Activated T-cell treated with anti-CD3 and anti-CD28 coated beads, Interleukin-2, amount 50 U/mL, for 24 hours (primary cell): ENCODE measurements around the gene SLC24A3.

ENCODE experiments used
- DNase-seq: peaks from one replicate; pipeline ENCODE4 v3.0.0-alpha.2; 2020
- H3K27ac Mint-ChIP-seq: 2 replicates; pipeline ENCODE4 v1.8.0; 2020; ENCODE audit warnings: mild to moderate bottlenecking, mixed read lengths
- H3K27me3 Mint-ChIP-seq: 2 replicates; pipeline ENCODE4 v1.8.0; 2020; ENCODE audit warnings: mixed read lengths
- H3K36me3 Mint-ChIP-seq: 2 replicates; pipeline ENCODE4 v1.8.0; 2020; ENCODE audit warnings: low read depth, mixed read lengths
- H3K4me1 Mint-ChIP-seq: 2 replicates; pipeline ENCODE4 v1.8.0; 2020; ENCODE audit warnings: low read depth, mixed read lengths
- H3K4me3 Mint-ChIP-seq: 2 replicates; pipeline ENCODE4 v1.8.0; 2020; ENCODE audit warnings: mild to moderate bottlenecking, moderate library complexity, mixed read lengths
- H3K9me3 Mint-ChIP-seq: 2 replicates; pipeline ENCODE4 v1.8.0; 2020; ENCODE audit warnings: mixed read lengths

Gene SLC24A3

DNA sequence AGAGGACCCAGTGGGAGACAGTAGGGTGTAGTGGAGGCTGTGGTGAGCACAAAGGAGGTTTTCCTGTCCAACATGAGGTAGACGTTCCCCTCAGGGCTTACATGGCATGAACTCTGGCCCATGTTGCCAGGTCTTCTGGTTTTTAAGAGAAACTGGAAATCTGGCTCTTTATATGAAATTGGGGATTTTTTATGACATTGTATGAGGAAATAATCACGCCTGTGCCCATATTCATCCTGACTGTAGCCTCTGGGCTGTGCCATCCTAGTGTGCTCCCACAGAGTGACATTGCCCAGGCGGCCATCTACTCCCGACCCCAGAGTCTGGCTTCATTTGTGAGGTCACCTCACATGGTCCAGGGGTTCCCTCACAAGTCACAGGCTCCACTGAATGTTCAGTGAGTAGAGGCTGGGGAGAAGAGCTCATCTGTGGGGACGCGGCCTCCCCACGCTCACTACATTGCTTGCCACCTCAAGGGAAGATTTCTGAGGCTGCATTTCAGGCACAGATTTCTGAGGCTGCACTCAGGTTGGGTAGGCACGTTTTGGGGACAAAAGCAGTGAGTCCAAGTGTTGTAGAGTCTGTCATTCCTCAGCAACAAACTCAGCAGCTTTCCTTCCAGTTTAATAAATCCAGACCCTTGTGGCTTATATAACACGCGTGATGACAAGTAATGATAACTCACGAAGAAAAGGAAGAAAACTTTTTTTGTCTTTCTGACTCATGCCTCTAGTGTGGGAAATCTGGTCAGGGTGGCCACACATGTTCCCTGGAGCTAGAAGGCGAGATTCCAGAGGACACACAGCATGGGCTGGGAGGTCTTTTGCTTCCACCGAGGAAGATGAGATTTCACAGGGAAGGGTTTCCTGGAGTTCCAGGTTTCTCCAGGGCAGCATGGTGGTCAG lies 41.7 kb downstream of the SLC24A3 start:
- Mint-ChIP-seq H3K27ac (no peak overlapping the region), H3K9me3 (no peaks in the 10 kb centered on the region), H3K27me3 (no peaks in the 10 kb centered on the region), H3K4me3 (no peak overlapping the region), H3K36me3 (no peaks in the 10 kb centered on the region), H3K4me1 (no peaks in the 10 kb centered on the region)
- DNase-seq, result no peak

- Mint-ChIP-seq H3K4me3 (no peak overlapping the region), H3K27me3 (no peaks in the 10 kb centered on the region), H3K9me3 (no peaks in the 10 kb centered on the region), H3K36me3 (no peaks in the 10 kb centered on the region), H3K27ac (no peak overlapping the region), H3K4me1 (no peaks in the 10 kb centered on the region)
- no peak for DNase-seq
Observed at GRCh38 chr20:19254956-19255355, 42.5 kb downstream of the SLC24A3 start.

- Mint-ChIP-seq H3K27me3 (no peaks in the 10 kb centered on the region), H3K27ac (no peak overlapping the region), H3K36me3 (no peaks in the 10 kb centered on the region), H3K4me1 (peaks cover 3% of the 10 kb centered on the region), H3K9me3 (no peaks in the 10 kb centered on the region), H3K4me3 (no peak overlapping the region)
- no peak for DNase-seq
Observed at GRCh38 chr20:19256085-19256484, 43.6 kb downstream of the SLC24A3 start.

GRCh38 chr20:19256906-19257595 lies 44.6 kb downstream of the SLC24A3 start:
- H3K27me3 Mint-ChIP-seq, result no peaks in the 10 kb centered on the region
- H3K36me3 Mint-ChIP-seq, result no peaks in the 10 kb centered on the region
- H3K4me3 Mint-ChIP-seq, result no peak overlapping the region
- no peaks in the 10 kb centered on the region for H3K9me3 Mint-ChIP-seq
- no peak for DNase-seq
- H3K4me1 Mint-ChIP-seq, result peaks cover 3% of the 10 kb centered on the region
- H3K27ac Mint-ChIP-seq, result no peak overlapping the region

DNA sequence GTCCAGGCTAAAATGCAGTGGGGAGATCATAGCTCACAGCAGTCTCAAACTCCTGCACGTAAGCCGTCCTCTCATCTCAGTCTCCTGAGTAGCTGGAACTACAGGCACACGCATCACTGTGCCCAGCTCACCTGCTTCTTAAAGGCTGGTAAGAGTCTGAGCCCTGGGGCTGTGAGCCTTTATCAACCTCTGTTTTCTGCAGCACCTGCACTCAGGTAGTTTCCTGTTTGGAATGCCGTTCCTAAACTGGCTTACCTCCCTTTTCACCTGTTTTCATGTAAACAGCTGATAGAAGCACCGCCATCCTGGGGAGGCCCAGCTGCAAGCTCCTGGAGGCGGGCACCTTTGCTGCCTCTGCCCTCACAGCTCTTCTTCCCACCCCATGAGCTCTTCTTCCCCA lies 45.4 kb downstream of the SLC24A3 start:
- Mint-ChIP-seq H3K27ac (no peak overlapping the region), H3K9me3 (no peaks in the 10 kb centered on the region), H3K4me1 (peaks cover 3% of the 10 kb centered on the region), H3K36me3 (no peaks in the 10 kb centered on the region), H3K4me3 (no peak overlapping the region), H3K27me3 (no peaks in the 10 kb centered on the region)
- DNase-seq, result no peak

DNA sequence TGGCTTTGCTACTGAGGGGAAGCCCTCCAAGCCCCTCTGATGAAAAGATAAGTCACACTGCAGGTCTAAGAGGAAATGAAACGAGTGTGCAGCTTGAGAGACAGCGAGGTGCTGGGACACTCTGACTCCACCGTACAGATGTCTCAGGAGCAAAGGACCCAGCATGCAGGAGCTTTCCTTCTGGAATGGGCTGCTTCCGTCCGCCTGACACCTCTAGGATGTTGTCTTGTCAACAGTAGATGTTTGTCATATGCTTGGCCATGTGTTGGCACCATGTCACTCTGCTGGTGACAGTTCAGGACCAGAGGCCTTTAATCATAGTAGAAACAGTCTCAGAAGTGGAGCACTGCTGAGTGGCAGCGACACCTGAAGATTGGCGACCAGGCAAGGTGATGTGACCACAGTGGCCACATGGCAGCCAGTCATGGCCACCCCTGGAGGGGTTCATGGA lies 46.7 kb downstream of the SLC24A3 start:
- no peaks in the 10 kb centered on the region for H3K36me3 Mint-ChIP-seq
- no peak overlapping the region for H3K4me3 Mint-ChIP-seq
- H3K27ac Mint-ChIP-seq, result no peak overlapping the region
- no peaks in the 10 kb centered on the region for H3K9me3 Mint-ChIP-seq
- H3K27me3 Mint-ChIP-seq, result no peaks in the 10 kb centered on the region
- no peak for DNase-seq
- peaks cover 3% of the 10 kb centered on the region for H3K4me1 Mint-ChIP-seq

GRCh38 chr20:19260412-19261090 lies 48.1 kb downstream of the SLC24A3 start:
- Mint-ChIP-seq H3K27me3 (no peaks in the 10 kb centered on the region), H3K27ac (no peak overlapping the region), H3K4me3 (no peak overlapping the region), H3K36me3 (no peaks in the 10 kb centered on the region), H3K4me1 (peaks cover 3% of the 10 kb centered on the region), H3K9me3 (no peaks in the 10 kb centered on the region)
- no peak for DNase-seq

DNA sequence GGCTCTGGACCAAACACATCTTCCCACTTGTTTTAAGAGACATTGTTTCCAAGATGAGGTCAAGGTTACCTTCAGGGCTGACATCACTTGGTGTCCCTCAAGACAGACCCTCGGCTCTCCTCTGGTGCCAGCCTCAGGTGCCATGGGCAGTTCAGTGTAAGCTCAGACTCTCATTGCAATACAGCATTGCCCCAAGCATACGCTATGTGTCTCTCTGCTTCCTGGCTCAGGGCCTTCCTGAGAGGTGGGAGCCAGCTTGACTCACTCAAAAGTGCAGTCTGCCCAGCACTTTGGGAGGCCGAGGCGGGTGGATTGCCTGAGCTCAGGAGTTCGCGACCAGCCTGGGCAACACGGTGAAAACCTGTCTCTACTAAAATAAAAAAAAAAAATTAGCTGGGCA lies 51.7 kb downstream of the SLC24A3 start:
- Mint-ChIP-seq H3K36me3 (no peaks in the 10 kb centered on the region), H3K27ac (no peak overlapping the region), H3K9me3 (no peaks in the 10 kb centered on the region), H3K27me3 (no peaks in the 10 kb centered on the region), H3K4me3 (no peak overlapping the region), H3K4me1 (peaks cover 3% of the 10 kb centered on the region)
- DNase-seq, result no peak

DNA sequence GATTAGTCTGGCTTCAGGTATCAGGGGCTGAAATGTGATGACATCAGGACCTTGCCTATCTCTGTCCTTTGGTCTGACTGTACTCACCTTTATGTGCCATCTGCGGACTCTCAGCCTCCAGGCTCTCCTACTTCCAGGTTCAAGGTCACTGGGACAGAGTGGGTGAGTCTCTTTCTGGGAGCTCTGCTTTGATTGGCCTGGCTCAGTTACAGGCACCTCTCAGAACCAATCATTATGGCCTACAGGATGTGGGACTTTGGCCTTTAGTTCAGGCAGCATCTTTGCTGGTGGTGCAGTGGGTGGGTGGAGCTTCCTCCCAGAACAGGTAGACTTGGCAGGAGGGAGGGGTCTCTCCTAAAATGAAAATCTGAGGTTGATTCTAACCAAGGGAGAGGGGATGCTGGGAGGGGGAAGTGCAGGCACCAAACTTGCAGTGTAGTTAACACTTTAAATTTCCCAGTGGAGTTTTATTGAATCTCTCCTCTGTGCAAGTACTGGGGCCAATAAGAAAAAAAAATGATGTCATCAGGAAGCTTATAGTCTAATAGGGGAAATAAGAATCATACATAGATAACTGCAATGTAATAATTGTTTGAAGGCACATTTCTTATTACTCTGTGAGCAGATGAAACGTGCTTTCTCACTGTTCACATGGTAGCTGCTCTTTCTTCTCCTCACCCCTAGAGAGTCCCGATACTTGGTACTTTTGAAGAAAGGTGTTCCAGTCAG lies 53.4 kb downstream of the SLC24A3 start:
- Mint-ChIP-seq H3K27me3 (no peaks in the 10 kb centered on the region), H3K36me3 (no peaks in the 10 kb centered on the region), H3K4me1 (no peaks in the 10 kb centered on the region), H3K9me3 (no peaks in the 10 kb centered on the region), H3K4me3 (no peak overlapping the region), H3K27ac (no peak overlapping the region)
- no peak for DNase-seq

- no peaks in the 10 kb centered on the region for H3K9me3 Mint-ChIP-seq
- H3K4me3 Mint-ChIP-seq, result no peak overlapping the region
- H3K27ac Mint-ChIP-seq, result no peak overlapping the region
- H3K36me3 Mint-ChIP-seq, result no peaks in the 10 kb centered on the region
- no peaks in the 10 kb centered on the region for H3K4me1 Mint-ChIP-seq
- no peaks in the 10 kb centered on the region for H3K27me3 Mint-ChIP-seq
- DNase-seq, result no peak
Observed at GRCh38 chr20:19268426-19268825, 56.0 kb downstream of the SLC24A3 start.

DNA sequence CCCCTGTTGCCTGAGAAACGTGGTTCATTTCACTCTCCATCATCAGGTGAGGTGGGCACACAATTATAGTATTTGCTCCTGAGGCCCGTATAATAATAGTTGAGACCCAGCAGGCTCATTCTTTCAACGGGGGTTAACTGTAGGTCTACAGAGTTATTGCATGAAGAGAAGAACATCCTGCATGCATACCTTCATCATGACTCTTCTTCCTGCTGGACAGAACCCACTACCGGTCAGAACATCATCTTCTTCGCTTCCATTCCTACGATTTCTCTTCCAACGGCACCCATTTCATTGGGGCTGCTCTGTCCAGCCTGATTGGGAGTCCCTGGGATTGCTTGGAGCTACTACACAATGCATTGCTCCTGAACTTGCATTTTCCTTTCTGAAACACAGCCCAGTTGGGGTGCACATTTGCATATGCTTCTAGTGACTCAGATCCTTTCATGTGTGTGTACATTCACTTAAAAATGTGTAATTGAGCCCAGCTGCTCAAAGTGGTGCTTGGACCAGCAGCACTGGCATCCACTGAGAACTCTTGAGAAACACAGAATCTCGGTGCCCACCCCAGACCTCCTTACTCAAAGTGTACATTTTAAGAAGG lies 57.4 kb downstream of the SLC24A3 start:
- H3K27ac Mint-ChIP-seq, result no peak overlapping the region
- no peaks in the 10 kb centered on the region for H3K36me3 Mint-ChIP-seq
- H3K9me3 Mint-ChIP-seq, result no peaks in the 10 kb centered on the region
- H3K4me1 Mint-ChIP-seq, result no peaks in the 10 kb centered on the region
- H3K27me3 Mint-ChIP-seq, result no peaks in the 10 kb centered on the region
- no peak overlapping the region for H3K4me3 Mint-ChIP-seq
- no peak for DNase-seq

DNA sequence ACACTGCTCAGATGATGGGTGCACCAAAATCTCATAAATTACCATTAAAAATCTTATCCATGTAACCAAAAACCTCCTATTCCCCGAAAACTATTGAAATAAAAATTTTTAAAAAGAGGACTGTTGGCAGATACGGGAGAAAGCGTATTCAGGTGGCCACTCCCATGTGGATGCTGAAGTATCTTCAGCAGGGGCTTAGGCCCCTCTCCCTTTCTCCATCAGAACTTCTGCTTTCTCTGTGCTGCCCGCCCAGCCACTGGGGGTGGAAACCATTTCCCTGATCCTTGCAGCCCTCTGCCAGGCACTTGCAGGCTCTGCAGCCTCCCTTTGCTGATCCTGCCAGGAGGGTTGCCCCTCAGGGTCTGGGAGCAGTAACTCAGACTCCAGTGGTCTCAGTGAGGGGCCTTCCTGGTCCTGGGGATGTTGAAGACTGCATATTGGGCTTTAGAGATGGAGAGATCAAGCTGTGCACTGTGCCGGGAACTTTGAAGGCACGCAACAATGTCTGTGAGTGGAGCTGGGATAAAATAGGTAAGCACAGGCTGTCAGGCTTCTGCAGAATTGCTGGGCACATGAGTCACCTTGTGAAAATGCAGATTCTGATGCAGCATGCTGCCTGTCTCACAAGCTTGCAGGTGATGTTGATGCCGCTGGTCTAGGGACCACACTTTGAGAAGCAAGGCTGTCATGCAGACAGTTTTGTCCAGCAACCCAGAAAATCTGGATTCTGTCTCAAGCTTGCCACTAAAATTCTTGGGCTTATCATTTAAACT lies 59.6 kb downstream of the SLC24A3 start:
- H3K9me3 Mint-ChIP-seq, result no peaks in the 10 kb centered on the region
- no peak overlapping the region for H3K4me3 Mint-ChIP-seq
- H3K36me3 Mint-ChIP-seq, result no peaks in the 10 kb centered on the region
- no peak for DNase-seq
- H3K27me3 Mint-ChIP-seq, result no peaks in the 10 kb centered on the region
- no peaks in the 10 kb centered on the region for H3K4me1 Mint-ChIP-seq
- H3K27ac Mint-ChIP-seq, result no peak overlapping the region

DNA sequence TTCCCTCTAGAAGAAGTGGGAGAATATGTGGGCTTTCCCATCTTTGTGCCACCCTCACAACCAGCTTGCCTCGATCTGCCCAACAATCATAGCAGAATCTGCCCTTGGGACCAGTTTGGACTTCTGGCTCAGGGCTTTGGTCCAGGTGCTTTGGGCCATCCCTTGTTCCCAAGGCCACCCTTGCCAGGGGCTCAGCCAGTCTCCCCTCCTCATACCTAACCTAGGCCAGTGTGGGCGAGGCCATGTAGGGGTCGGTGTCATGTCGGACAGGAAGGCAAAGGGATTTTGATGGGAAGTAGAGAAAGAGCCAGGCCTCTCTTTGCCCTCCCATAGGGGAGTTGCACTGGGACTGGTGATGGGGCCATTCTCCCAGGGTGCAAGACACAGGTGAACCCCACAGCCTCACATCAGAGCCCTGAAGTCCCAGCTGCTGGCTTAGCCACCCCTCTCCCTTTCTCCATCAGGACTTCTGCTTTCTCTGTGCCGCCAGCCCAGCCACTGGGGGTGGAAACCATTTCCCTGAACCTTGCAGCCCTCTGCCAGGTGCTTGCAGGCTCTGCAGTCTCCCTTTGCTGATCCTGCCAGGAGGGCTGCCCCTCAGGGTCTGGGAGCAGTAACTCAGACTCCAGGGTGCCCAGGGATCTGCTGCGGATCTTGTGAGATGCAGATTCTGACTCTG lies 60.7 kb downstream of the SLC24A3 start:
- no peaks in the 10 kb centered on the region for H3K36me3 Mint-ChIP-seq
- no peaks in the 10 kb centered on the region for H3K4me1 Mint-ChIP-seq
- H3K9me3 Mint-ChIP-seq, result no peaks in the 10 kb centered on the region
- H3K27ac Mint-ChIP-seq, result no peak overlapping the region
- DNase-seq, result no peak
- H3K4me3 Mint-ChIP-seq, result no peak overlapping the region
- no peaks in the 10 kb centered on the region for H3K27me3 Mint-ChIP-seq
